H1 (cell line): Measurements from ENCODE around the gene HLA-C. TPM values are rescaled to one million over a fixed set of nuclear protein-coding genes. Genes with fewer than 3 reads are reported as not detected.

ENCODE experiments used
- CTCF ChIA-PET: fragments of 300-600 bp; sonication (Branson Sonifier 250); formaldehyde crosslinking; loops from one replicate; lab custom pipeline; 2021; ENCODE audit not compliant: partially characterized antibody; lab: Charles Lee
- POLR2A ChIA-PET: fragments of 300-600 bp; sonication (Branson Sonifier 250); formaldehyde crosslinking; loops from one replicate; lab custom pipeline; 2021; ENCODE audit warnings: inconsistent platforms; ENCODE audit not compliant: partially characterized antibody; lab: Charles Lee
- DNase-seq, 2 experiments: peaks; one replicate each; pipeline versions ENCODE4 v3.0.0 to v3.0.0-alpha.2; 2010 to 2022; ENCODE audit warnings: low spot score in 2 of 2, low read depth in 1 of 2, mixed read lengths in 1 of 2
- FAIRE-seq: peaks from 2 replicates; lab custom pipeline; 2011; peaks lifted over from hg19 to GRCh38; lab: Jason Lieb, UNC
- H2AFZ ChIP-seq: 2 replicates; pipeline ENCODE4 v1.8.1; 2012; ENCODE audit warnings: low read length, inconsistent platforms
- H2AK5ac ChIP-seq: 2 replicates; pipeline ENCODE4 v1.6.1; 2013; ENCODE audit warnings: low read depth, low read length
- H2BK120ac ChIP-seq: replicated peaks from 2 replicates; pipeline ENCODE3; 2013; ENCODE audit warnings: low read depth, low read length, inconsistent platforms
- H2BK12ac ChIP-seq: 2 replicates; pipeline ENCODE4 v1.6.1; 2013; ENCODE audit warnings: low read depth, low read length
- H2BK15ac ChIP-seq: 2 replicates; pipeline ENCODE4 v1.6.1; 2013; ENCODE audit warnings: low read length
- H2BK20ac ChIP-seq: 2 replicates; pipeline ENCODE4 v1.6.1; 2013; ENCODE audit warnings: low read length
- H2BK5ac ChIP-seq: 2 replicates; pipeline ENCODE4 v1.6.1; 2013; ENCODE audit warnings: low read depth, low read length
- H3K14ac ChIP-seq: 2 replicates; pipeline ENCODE4 v1.6.1; 2013; ENCODE audit warnings: inconsistent platforms; ENCODE audit not compliant: insufficient read length
- H3K18ac ChIP-seq: 2 replicates; pipeline ENCODE4 v1.6.1; 2013; ENCODE audit warnings: low read length; ENCODE audit errors: extremely low read depth
- H3K23ac ChIP-seq: 2 replicates; pipeline ENCODE4 v1.6.1; 2013; ENCODE audit warnings: inconsistent platforms; ENCODE audit not compliant: insufficient read length
- H3K23me2 ChIP-seq: 2 replicates; pipeline ENCODE4 v1.6.1; 2013; ENCODE audit warnings: low read depth, low read length
- H3K27ac ChIP-seq: 2 replicates; pipeline ENCODE4 v1.6.1; 2011; ENCODE audit warnings: low read depth, low read length, inconsistent platforms
- H3K27me3 ChIP-seq, 4 experiments: replicated peaks in 1 of 4; 1 replicate in 1 of 4; 2 replicates in 3 of 4; pipeline versions ENCODE4 v1.6.1 to v1.8.1; 2011 to 2013; ENCODE audit warnings: low read length in 3 of 4, mild to moderate bottlenecking in 3 of 4, inconsistent platforms in 2 of 4, mixed read lengths in 2 of 4, moderate library complexity in 1 of 4; ENCODE audit not compliant: control insufficient read depth in 3 of 4, insufficient read depth in 3 of 4; ENCODE audit errors: extremely low read depth in 1 of 4
- H3K36me3 ChIP-seq, 4 experiments: 2 replicates each; pipeline versions ENCODE4 v1.6.1 to v1.8.1; 2011 to 2013; ENCODE audit warnings: mild to moderate bottlenecking in 4 of 4, low read length in 3 of 4, moderate library complexity in 2 of 4, control low read depth in 1 of 4, inconsistent platforms in 1 of 4; ENCODE audit not compliant: insufficient read depth in 4 of 4, control insufficient read depth in 2 of 4
- H3K4ac ChIP-seq: replicated peaks from 2 replicates; pipeline ENCODE3; 2013; ENCODE audit warnings: low read length, low read depth, mixed read lengths, inconsistent platforms; ENCODE audit not compliant: insufficient read length
- H3K4me1 ChIP-seq, 4 experiments: replicated peaks in 1 of 4; 1 replicate in 1 of 4; 2 replicates in 3 of 4; pipeline versions ENCODE4 v1.6.1 to v1.8.1; 2011 to 2013; ENCODE audit warnings: low read length in 3 of 4, inconsistent platforms in 2 of 4, mixed read lengths in 1 of 4; ENCODE audit not compliant: insufficient read depth in 4 of 4, control insufficient read depth in 3 of 4
- H3K4me2 ChIP-seq, 2 experiments: 2 replicates each; pipeline versions ENCODE4 v1.6.1 to v1.8.1; 2011 to 2013; ENCODE audit warnings: low read depth in 2 of 2, low read length in 2 of 2, control low read depth in 1 of 2, inconsistent platforms in 1 of 2, mild to moderate bottlenecking in 1 of 2; ENCODE audit not compliant: insufficient read depth in 1 of 2
- H3K4me3 ChIP-seq, 4 experiments: fragments of 200-600, 300-600 bp in 1 of 4; sonication (generic), shearing (Covaris generic), sonication (Bioruptor Twin) in 1 of 4; 2 replicates each; pipeline versions ENCODE4 v1.5.1 to v1.8.1; 2011 to 2016; ENCODE audit warnings: low read length in 4 of 4, low read depth in 3 of 4, control low read depth in 2 of 4, inconsistent platforms in 2 of 4, mild to moderate bottlenecking in 2 of 4, mixed read lengths in 1 of 4, moderate library complexity in 1 of 4; ENCODE audit not compliant: insufficient read depth in 2 of 4; ENCODE audit errors: extremely low read depth in 1 of 4
- H3K56ac ChIP-seq: replicated peaks from 2 replicates; pipeline ENCODE3; 2013; ENCODE audit warnings: low read depth, mild to moderate bottlenecking, mixed read lengths, low read length, inconsistent platforms; ENCODE audit not compliant: insufficient read length
- H3K79me1 ChIP-seq: 2 replicates; pipeline ENCODE4 v1.6.1; 2013; ENCODE audit warnings: low read depth, low read length, control low read depth
- H3K79me2 ChIP-seq, 2 experiments: 2 replicates each; pipeline versions ENCODE4 v1.6.1 to v1.8.1; 2012 to 2013; ENCODE audit warnings: low read length in 2 of 2, mild to moderate bottlenecking in 2 of 2, inconsistent platforms in 1 of 2; ENCODE audit not compliant: insufficient read depth in 2 of 2, control insufficient read depth in 1 of 2
- H3K9ac ChIP-seq, 4 experiments: replicated peaks in 1 of 4; 1 replicate in 1 of 4; 2 replicates in 3 of 4; pipeline versions ENCODE4 v1.6.1 to v1.8.1; 2011 to 2013; ENCODE audit warnings: low read depth in 3 of 4, low read length in 3 of 4, control low read depth in 2 of 4, mild to moderate bottlenecking in 2 of 4, moderate library complexity in 2 of 4, inconsistent platforms in 1 of 4; ENCODE audit errors: extremely low read depth in 1 of 4
- H3K9me3 ChIP-seq, 2 experiments: 2 replicates each; pipeline versions ENCODE4 v1.6.1 to v1.8.1; 2012 to 2013; ENCODE audit warnings: mild to moderate bottlenecking in 2 of 2, moderate library complexity in 2 of 2, control low read depth in 1 of 2, inconsistent platforms in 1 of 2, low read depth in 1 of 2, low read length in 1 of 2, mixed read lengths in 1 of 2; ENCODE audit not compliant: insufficient read depth in 2 of 2
- H4K20me1 ChIP-seq, 2 experiments: replicated peaks in 1 of 2; 2 replicates each; pipeline versions ENCODE3 to v1.8.1; 2011 to 2013; ENCODE audit warnings: inconsistent platforms in 2 of 2, low read length in 2 of 2, mild to moderate bottlenecking in 1 of 2; ENCODE audit not compliant: insufficient read depth in 2 of 2, control insufficient read depth in 1 of 2
- H4K5ac ChIP-seq: 2 replicates; pipeline ENCODE4 v1.6.1; 2013; ENCODE audit warnings: low read length, low read depth, mixed read lengths, inconsistent platforms; ENCODE audit not compliant: insufficient read length
- H4K8ac ChIP-seq: 2 replicates; pipeline ENCODE4 v1.8.0; 2013; ENCODE audit warnings: mild to moderate bottlenecking, moderate library complexity, low read length, inconsistent platforms; ENCODE audit not compliant: insufficient read depth; ENCODE audit errors: extremely low read depth
- H4K91ac ChIP-seq: replicated peaks from 2 replicates; pipeline ENCODE3; 2013; ENCODE audit warnings: low read length, mixed read lengths, inconsistent platforms; ENCODE audit not compliant: insufficient read length
- BRCA1 ChIP-seq: IDR thresholded peaks from 2 replicates; pipeline ENCODE4 v1.6.1; 2012; ENCODE audit warnings: low read depth, low read length, improper control_type of control experiment
- EP300 ChIP-seq, 2 experiments: IDR thresholded peaks; 1 replicate in 1 of 2; 2 replicates in 1 of 2; pipeline ENCODE4 v1.6.1; 2011 to 2012; ENCODE audit warnings: low read depth in 2 of 2, low read length in 2 of 2, mild to moderate bottlenecking in 2 of 2, borderline replicate concordance in 1 of 2, inconsistent platforms in 1 of 2, moderate library complexity in 1 of 2
- GTF2F1 ChIP-seq: IDR thresholded peaks from 2 replicates; pipeline ENCODE4 v1.6.1; 2012; ENCODE audit warnings: low read depth, low read length, improper control_type of control experiment, borderline replicate concordance
- PHF8 ChIP-seq: fragments of 200-600 bp; sonication (generic); conservative IDR thresholded peaks from 2 replicates; pipeline ENCODE4 v1.7.1; 2012; ENCODE audit warnings: low read depth, mild to moderate bottlenecking, inconsistent platforms, low read length, moderate library complexity
- TAF7 ChIP-seq: optimal IDR thresholded peaks from 2 replicates; pipeline ENCODE3; 2011; ENCODE audit warnings: low read depth, mild to moderate bottlenecking, inconsistent platforms, low read length, moderate library complexity, borderline replicate concordance
- WGBS, 2 experiments: shearing (Covaris generic) in 1 of 2; methylation state at CpG; one replicate each; pipeline versions ENCODE4 v1.1.6 to v1.1.7; 2013 to 2015; ENCODE audit warnings: low lambda C conversion rate in 2 of 2, mixed read lengths in 2 of 2, inconsistent platforms in 1 of 2, low coverage in 1 of 2, missing lambda C conversion rate in 1 of 2; ENCODE audit not compliant: insufficient replicate concordance in 2 of 2, insufficient coverage in 1 of 2, insufficient read length in 1 of 2; ENCODE audit errors: extremely low coverage in 1 of 2, missing lambda C conversion rate in 1 of 2; 5-methylcytosine and 5-hydroxymethylcytosine counted together
- polyA plus RNA-seq, 7 experiments: library from polyadenylated mRNA; depleted of rRNA in 3 of 7; stranded (reverse) in 5 of 7; unstranded in 2 of 7; fragments of >200 nt in 5 of 7; fragments of 200-250 nt in 2 of 7; gene quantifications; 1 replicate in 5 of 7; 2 replicates in 1 of 7; 4 replicates in 1 of 7; pipeline versions ENCODE4 v1.2.1 to v1.2.3, GENCODE V29; 2011 to 2013; ENCODE audit warnings: missing spikeins in 2 of 7, mixed read lengths in 2 of 7
- total RNA-seq: library from RNA; stranded (reverse); fragmentation: NEBNext Ultra II Directional; extraction: Animal tissue kit (Norgen Biotek cat#: 25700); gene quantifications from 2 replicates; pipeline ENCODE4 v1.2.1, GENCODE V29; 2021

HLA-C gene
- total and polyA plus RNA-seq, 2 of the 8 experiments (the other 6 are each of a cell fraction or from before 2014, with no cell fraction given) = 245 to 360 TPM

DNA sequence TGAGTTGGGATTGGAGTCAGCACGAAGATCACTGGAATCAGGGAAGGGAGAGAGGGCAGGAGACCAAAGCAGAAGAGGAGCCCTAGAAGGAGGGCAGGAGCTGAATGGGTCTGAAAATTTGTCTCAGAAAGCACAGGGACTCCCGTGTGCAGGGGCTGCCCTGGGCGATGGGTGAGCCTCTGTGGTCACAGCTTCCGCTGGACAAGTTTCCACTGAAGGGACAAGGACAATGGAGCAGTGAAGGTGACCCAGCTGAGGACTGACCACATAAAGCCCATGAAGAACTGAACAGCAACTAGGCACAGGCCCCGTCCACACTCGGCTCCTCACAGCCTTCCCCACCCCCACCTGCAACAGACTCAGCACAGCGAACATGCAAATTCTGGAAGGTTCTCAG, 3.5 kb downstream of the HLA-C start:
- Histone ChIP-seq H4K91ac (no peak overlapping the region), H3K4me1 (peaks cover 0 to 8% (median 3%) of the 10 kb centered on the region in 4 experiments; a peak in 3 of 7 replicates), H3K56ac (no peak overlapping the region), H3K27me3 (no peaks in the 10 kb centered on the region; a peak in 2 of 7 replicates), H4K8ac (0 out of 2 replicates have a peak overlapping the region, but pooled peaks have one; percentile 2), H3K36me3 (peaks cover 4 to 19% (median 14%) of the 10 kb centered on the region in 4 experiments; a peak in 6 of 8 replicates), H3K9me3 (no peaks in the 10 kb centered on the region), H3K9ac (no peak overlapping the region), H2BK120ac (no peak overlapping the region), H3K79me1 (no peaks in the 10 kb centered on the region), H4K5ac (no peak overlapping the region), H3K79me2 (no peaks in the 10 kb centered on the region; a peak in 1 of 4 replicates), H3K23ac (no peak overlapping the region), H3K4me3 (no peak overlapping the region), H3K27ac (no peak overlapping the region), H2BK5ac (no peak overlapping the region), H2AFZ (no peak overlapping the region), H2BK12ac (no peak overlapping the region), H2BK20ac (no peak overlapping the region), H3K18ac (no peak overlapping the region), H3K23me2 (peaks cover 3% of the 10 kb centered on the region; the same call in 1 of the 2 replicates), H2BK15ac (no peak overlapping the region), H4K20me1 (peaks cover 1 to 3% of the 10 kb centered on the region in 2 experiments), H3K4me2 (no peak overlapping the region), H2AK5ac (no peak overlapping the region), H3K14ac (no peak overlapping the region), H3K4ac (no peak overlapping the region)
- 93% methylated on average over 7 of the region's 7 CpGs; no CpG with 5 or more reads in 1 of the 2 experiments for WGBS, 2 experiments
- no peak for DNase-seq
- ChIA-PET CTCF (interaction anchor here (1.3 to 2.1 kb wide), 2 partner anchors 16 to 23 kb away, joined by 4 to 6 read pairs; no protein-coding TSS in a partner anchor), POLR2A (interaction anchor here (1.0 kb wide), 1 partner anchor 84 kb away, joined by 3 read pairs; no protein-coding TSS in a partner anchor)
- TF ChIP-seq TAF7 (no peak), EP300 (IDR thresholded peaks at IDR 0.05; ENCODE audit: borderline replicate concordance in 1 of 2, low read depth in 2 of 2, low read length in 2 of 2) (no peak), PHF8 (no peak), GTF2F1 (no peak), BRCA1 (no peak)
- FAIRE-seq = no peak
